Activated CD4-positive, CD25-positive, alpha-beta regulatory T cell treated with anti-CD3 and anti-CD28 coated beads, Interleukin-2, amount 50 U/mL, for 16 hours (primary cell): Measurements from ENCODE around the gene ALDH3B2.
"Not testable (repeated sequence)": the region's sequence is repeated elsewhere in the genome, so short reads cannot be mapped to it uniquely, and the experiment has no call there.

ENCODE experiments used
- DNase-seq: peaks from one replicate; pipeline ENCODE4 v3.0.0-alpha.2; 2020; ENCODE audit warnings: low read depth, low spot score

The ALDH3B2 gene

GRCh38 chr11:67685641-67686332 is 11.4 kb upstream of the ALDH3B2 start:
- DNase-seq: not testable (repeated sequence)

- not testable (repeated sequence) for DNase-seq
These were observed 8.0 kb upstream of the ALDH3B2 start for GRCh38 chr11:67682126-67683034.

- no peak for DNase-seq
These were observed 6.5 kb upstream of the ALDH3B2 start for GRCh38 chr11:67680696-67681470.

DNA sequence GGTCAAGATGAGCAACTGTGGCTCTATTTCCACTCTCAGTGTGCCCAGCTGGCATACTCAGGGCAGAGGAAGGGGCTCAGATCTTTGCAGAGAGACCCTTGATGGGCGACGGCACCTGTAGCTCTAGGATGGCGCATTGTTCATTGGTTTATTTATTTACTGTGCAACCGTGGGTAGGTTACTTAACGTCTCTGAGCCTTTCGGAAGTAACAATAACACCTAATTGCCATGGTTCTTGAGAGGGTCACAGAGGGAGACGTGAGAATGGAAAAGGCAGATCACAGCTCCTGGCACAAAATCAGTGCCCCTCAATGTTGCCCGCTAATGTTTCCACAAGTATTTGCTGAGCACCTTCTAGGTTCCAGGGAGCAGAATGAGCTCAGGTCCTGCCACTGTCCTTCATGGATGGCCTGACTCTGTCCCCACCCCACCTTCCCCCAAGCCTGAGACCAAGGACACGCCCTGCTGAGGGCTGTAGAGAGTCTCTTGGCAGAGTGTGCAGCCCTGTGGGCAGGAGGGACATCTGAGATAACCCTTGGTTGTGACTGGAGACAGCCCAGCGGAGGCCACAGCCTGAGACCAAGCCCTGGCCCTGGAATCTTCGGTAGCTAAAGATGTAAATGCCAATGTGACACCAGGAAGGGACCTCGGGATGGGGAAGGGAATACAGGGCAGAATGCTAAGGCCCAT is 780 bp upstream of the ALDH3B2 start:
- DNase-seq: no peak

GRCh38 chr11:67673902-67674301 is 521 bp downstream of the ALDH3B2 start:
- no peak for DNase-seq

GRCh38 chr11:67673358-67673757 is 1.1 kb downstream of the ALDH3B2 start:
- no peak for DNase-seq

DNA sequence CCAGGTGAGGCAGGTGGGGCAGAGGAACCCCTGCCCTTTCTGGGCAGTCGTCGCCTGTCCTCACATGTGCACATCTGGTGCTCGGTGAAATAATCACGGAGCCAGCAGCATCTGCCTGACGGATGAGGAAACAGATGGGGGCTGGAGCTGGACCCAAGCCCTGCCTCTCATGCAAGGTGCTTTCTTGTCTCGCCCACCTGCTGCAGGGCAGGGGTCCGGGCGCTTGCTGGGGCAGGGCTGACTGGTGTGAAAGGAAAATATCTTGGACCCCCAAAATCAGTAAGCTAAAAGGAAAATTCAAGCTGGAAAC is 3.3 kb downstream of the ALDH3B2 start:
- DNase-seq: no peak

GRCh38 chr11:67670316-67671210 is 3.9 kb downstream of the ALDH3B2 start:
- no peak for DNase-seq

GRCh38 chr11:67668192-67668551 is 6.3 kb downstream of the ALDH3B2 start:
- DNase-seq: no peak

GRCh38 chr11:67667490-67668191 is 6.8 kb downstream of the ALDH3B2 start:
- no peak for DNase-seq

DNA sequence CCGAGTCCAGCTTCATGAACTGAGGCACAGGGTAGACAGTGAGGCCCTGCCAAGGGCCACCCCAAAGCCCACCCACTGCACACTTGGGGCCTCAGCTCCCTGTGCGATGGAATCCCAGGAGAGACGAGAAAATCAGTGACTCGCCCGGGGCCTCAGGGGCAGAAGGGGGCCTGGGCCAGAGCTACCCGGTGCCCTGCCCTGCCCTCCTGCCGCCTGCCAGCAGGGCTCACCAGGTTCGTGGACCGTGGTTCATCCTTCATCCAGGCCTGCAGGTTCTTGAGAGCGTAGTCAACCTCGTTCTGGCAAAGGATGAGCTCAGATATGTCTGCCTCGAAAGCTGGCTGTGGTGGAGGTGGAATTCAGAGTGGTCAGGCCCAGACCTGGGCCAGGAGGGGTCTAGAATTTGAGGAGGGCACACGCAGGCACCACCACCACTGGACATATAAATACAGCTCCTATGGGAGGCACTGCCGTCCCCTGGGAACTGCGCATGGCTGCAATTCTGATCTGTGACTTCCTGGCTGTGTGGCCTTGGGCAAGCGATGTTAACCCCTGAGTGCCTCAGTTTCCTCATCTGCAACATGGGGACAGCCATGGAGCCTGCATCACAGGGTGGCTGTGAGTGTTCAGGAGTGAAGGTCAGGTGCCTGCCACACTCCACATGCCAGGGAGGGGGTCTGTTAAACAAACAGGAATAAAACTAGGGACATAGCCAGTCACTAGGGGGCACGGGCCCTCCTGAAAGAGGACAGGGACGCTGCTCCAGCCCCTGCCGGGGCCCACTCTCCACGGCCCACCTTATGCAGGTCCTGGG is 7.5 kb downstream of the ALDH3B2 start:
- DNase-seq: no peak

DNA sequence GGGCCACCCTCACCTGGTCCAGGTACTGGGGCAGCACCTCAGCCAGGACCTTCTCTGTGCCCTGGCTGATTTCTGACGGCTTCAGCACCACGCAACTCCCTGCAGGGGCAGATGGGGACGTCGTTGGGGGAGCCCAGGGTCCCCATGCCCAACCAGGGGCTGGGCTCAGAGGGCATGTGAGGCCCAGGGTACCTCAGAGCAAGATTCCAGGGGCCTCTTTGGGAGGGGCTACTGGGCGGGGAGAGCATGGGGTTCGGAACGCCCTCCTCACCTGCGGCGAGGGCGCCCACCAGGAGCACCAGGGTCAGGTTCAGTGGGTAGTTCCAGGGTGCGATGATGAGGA is 8.1 kb downstream of the ALDH3B2 start:
- no peak for DNase-seq

DNA sequence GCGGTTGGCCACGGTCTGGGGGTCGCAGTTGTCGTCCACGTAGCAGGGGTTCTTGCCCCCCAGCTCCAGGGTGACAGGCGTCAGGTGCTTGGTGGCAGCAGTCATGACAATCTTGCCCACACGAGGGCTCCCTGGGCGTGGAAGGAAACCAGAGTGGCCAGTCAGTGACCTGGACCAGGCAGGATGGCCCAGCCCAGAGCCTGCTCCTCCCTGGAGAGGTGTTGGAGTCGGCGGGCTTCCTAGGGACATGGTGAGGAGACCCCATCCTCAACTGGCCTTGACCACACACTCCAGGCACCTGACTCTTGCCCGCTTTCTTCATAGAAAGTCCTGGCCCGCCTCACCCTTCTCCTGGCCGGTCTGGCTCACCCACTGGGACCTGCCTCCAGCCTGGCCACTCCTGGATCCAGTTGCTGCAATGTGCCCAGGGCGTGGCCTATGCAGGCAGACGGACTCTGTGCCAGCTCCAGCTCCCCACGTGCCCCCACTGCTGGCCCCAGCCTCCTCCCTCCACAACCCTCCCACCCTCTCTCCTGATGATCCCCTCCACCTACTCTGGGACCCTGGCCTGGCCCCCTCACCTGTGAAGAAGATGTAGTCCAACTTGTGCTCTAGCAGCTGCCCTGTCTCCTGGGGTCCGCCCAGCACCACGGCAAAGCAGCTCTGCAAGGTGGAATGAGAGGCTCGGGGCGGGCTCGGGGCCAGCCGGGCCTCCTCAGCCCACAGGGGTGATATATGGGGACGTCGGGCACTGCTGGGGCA is 8.7 kb downstream of the ALDH3B2 start:
- no peak for DNase-seq

GRCh38 chr11:67664696-67665540 is 9.5 kb downstream of the ALDH3B2 start:
- DNase-seq: no peak

GRCh38 chr11:67664213-67664585 is 10.2 kb downstream of the ALDH3B2 start:
- no peak for DNase-seq

GRCh38 chr11:67663532-67664212 is 10.8 kb downstream of the ALDH3B2 start:
- no peak for DNase-seq

DNA sequence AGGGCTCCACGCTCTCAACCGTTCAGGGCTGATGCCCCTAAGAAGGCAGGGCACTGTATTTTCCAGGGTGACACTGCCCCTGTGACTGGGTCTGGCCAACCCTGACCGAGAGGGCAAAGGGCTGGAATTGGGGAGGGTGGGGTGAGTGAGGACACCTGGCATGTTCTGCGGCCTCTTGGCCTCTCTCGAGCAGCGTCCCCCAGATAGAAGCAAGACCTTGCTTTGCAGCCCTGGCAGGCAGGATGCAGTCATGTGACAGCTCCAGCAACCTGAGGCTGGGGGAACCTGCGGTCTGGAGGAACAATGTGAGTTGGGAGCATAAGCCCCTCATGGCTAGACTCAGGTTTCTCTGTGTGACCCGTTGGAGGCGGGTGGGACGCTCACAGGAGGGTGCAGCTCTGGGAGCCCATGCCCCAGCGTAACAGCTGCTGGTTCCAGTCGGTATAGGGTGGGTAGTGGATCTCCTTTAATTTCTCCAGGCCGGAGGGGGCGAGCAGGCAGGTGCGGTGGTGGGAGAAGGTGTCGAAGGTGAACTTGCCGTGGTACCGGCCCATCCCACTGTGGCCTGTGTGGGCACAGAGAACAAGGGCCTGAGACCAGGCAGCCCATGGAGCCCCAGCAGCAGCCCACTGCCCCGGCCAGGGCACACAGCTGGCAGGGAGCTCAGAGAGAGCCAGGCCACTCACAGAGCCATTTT is 11.4 kb downstream of the ALDH3B2 start:
- DNase-seq: no peak
